ENCODE measurements around the gene IL3. TPM values are rescaled to one million over a fixed set of nuclear protein-coding genes. Genes with fewer than 3 reads are reported as not detected.

IL3 gene
- total RNA-seq, 2 donors from 2014 or later: 6.2 to 8.9 TPM

DNA sequence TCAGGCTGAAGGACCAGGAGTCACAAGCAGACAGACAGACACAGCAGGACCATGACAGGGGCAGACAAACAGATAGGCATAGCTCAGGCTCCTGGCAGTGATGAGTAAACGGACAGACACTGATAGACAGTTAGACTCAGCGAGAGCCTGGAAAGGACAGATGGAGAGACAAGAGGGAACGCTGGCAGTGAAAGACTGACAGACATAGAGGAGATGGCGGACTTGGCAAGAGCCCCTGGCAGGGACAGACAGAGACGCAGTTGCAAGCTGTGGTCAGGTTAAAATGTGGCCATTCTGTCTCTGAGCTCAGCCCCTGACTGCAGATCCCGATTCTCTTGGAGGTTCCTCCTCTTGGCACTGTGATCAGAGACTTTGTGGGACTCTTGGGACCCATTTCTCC is 26.7 kb downstream of the IL3 start:
- ATAC-seq (replicated peaks in 1 of 2) (no peak), DNase-seq (no peak)
- Mint-ChIP-seq H3K27me3 (ENCODE audit: low read depth) (peaks cover 11% of the 10 kb centered on the region), H3K4me3 (no peak overlapping the region), H3K4me1 (ENCODE audit: low read depth) (peaks cover 77% of the 10 kb centered on the region), H3K27ac (no peak overlapping the region), H3K9me3 (peaks cover 0 to 6% of the 10 kb centered on the region in 2 donors), H3K36me3 (ENCODE audit: insufficient read depth in 2 of 2) (no peaks in the 10 kb centered on the region)

GRCh38 chr5:132087661-132088060 is 27.2 kb downstream of the IL3 start:
- Mint-ChIP-seq H3K4me3 (no peak overlapping the region), H3K36me3 (ENCODE audit: insufficient read depth in 2 of 2) (no peaks in the 10 kb centered on the region), H3K27ac (no peak overlapping the region), H3K9me3 (peaks cover 0 to 6% of the 10 kb centered on the region in 2 donors), H3K27me3 (ENCODE audit: low read depth) (peaks cover 11% of the 10 kb centered on the region), H3K4me1 (ENCODE audit: low read depth) (peaks cover 72% of the 10 kb centered on the region)
- DNase-seq (no peak), ATAC-seq (replicated peaks in 1 of 2) (no peak)

DNA sequence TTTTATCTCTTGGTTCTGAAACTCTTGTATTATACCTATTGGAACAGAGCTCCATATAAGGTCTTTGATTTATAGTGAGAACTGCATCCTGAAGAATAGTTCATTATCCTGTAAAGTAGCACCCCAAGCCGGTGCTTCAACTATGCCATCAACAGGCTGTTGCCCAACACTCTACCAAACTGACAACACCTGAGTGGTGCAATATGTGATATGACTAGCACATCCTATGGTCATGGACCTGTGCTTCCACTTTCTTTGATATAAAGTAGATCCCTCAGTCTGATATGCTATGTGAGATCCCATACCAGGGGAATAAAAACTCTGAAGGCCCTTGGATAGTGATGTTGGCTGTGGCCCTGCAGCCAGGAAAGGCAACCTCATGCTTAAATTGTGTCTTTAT is 28.9 kb downstream of the IL3 start:
- Mint-ChIP-seq H3K4me3 (no peak overlapping the region), H3K36me3 (ENCODE audit: insufficient read depth in 2 of 2) (no peaks in the 10 kb centered on the region), H3K27me3 (ENCODE audit: low read depth) (peaks cover 20% of the 10 kb centered on the region), H3K4me1 (ENCODE audit: low read depth) (peaks cover 63% of the 10 kb centered on the region), H3K27ac (no peak overlapping the region), H3K9me3 (peaks cover 0 to 6% of the 10 kb centered on the region in 2 donors)
- peak; percentile 12 to 47 for ATAC-seq (replicated peaks in 1 of 2)
- DNase-seq: peak in 1 of 2 donors; percentile 1

DNA sequence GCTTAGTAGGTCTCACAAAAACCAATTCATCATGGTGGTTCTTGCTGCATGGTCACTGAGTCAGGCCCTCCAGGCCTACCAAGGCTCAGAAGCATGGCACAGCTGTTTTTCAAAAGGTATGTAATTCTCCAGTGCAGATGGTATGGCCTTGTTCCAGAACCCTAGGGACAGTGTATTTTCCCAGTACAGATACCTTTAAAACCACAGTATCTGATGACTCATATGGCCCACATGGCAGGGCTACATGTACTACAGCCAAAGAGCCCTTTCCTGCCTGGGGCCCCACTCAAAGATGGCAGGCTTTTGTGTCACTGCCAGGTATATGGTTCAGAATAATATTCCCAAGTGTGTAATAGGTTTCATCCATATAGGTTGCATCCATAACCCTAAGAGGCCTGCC is 29.7 kb downstream of the IL3 start:
- peaks cover 63% of the 10 kb centered on the region for H3K4me1 Mint-ChIP-seq (ENCODE audit: low read depth)
- H3K27me3 Mint-ChIP-seq (ENCODE audit: low read depth): peaks cover 17% of the 10 kb centered on the region
- peaks cover 0 to 6% of the 10 kb centered on the region in 2 donors for H3K9me3 Mint-ChIP-seq
- no peaks in the 10 kb centered on the region for H3K36me3 Mint-ChIP-seq (ENCODE audit: insufficient read depth in 2 of 2)
- ATAC-seq (replicated peaks in 1 of 2) (peak; percentile 69 to 75), DNase-seq (peak in 1 of 2 donors; percentile 6)
- no peak overlapping the region for H3K27ac Mint-ChIP-seq
- no peak overlapping the region for H3K4me3 Mint-ChIP-seq

GRCh38 chr5:132093271-132093670 is 32.8 kb downstream of the IL3 start:
- peaks cover 73% of the 10 kb centered on the region for H3K4me1 Mint-ChIP-seq (ENCODE audit: low read depth)
- no peak overlapping the region for H3K4me3 Mint-ChIP-seq

DNA sequence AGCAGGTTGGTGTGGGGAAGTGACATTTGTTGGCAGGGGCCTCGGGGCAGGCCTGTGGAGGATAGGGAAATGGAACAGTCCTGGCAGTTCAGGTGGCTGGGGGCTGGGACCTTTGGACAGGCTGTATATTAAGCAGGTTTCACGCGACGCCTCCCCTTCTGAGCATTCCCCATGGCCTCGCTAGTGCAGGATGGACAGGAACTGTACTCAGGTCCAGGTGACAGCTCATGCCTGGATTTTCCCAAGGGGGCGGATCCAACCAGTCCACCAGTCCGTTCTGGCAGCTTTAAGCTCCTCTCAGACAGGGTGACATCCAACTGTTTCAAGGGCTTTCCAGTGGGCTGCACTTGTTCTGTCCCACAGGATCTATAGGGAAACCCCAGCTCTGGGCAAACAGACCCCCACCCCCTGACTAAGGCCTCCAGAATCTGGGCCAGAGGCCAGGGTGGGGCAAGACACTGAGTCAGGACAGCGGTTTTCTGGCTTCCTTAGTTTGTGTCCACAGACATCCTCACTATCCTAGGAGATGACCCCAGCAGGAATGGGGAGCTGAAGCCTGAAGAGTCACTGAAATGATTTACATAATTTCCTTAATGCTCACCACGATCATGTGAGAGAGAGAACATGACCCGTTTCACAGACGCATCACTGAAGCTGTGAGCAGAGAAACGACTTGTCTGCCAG is 34.1 kb downstream of the IL3 start:
- no peaks in the 10 kb centered on the region for H3K36me3 Mint-ChIP-seq (ENCODE audit: insufficient read depth in 2 of 2)
- H3K9me3 Mint-ChIP-seq: peaks cover 0 to 6% of the 10 kb centered on the region in 2 donors
- no peak overlapping the region for H3K27ac Mint-ChIP-seq
- DNase-seq: no peak
- peaks cover 76% of the 10 kb centered on the region for H3K4me1 Mint-ChIP-seq (ENCODE audit: low read depth)
- H3K4me3 Mint-ChIP-seq: no peak overlapping the region
- ATAC-seq (replicated peaks in 1 of 2): no peak
- H3K27me3 Mint-ChIP-seq (ENCODE audit: low read depth): peaks cover 9% of the 10 kb centered on the region

More at GRCh38 chr5:132093271-132093670, 32.8 kb downstream of the IL3 start:
- DNase-seq (no peak), ATAC-seq (replicated peaks in 1 of 2) (no peak)
- Mint-ChIP-seq H3K27ac (no peak overlapping the region), H3K36me3 (ENCODE audit: insufficient read depth in 2 of 2) (no peaks in the 10 kb centered on the region), H3K9me3 (peaks cover 0 to 6% of the 10 kb centered on the region in 2 donors), H3K27me3 (ENCODE audit: low read depth) (peaks cover 9% of the 10 kb centered on the region)

GRCh38 chr5:132095077-132095410 is 34.6 kb downstream of the IL3 start:
- Mint-ChIP-seq H3K4me1 (ENCODE audit: low read depth) (peaks cover 76% of the 10 kb centered on the region), H3K27ac (no peak overlapping the region), H3K9me3 (peaks cover 0 to 6% of the 10 kb centered on the region in 2 donors), H3K36me3 (ENCODE audit: insufficient read depth in 2 of 2) (no peaks in the 10 kb centered on the region), H3K27me3 (ENCODE audit: low read depth) (peaks cover 9% of the 10 kb centered on the region), H3K4me3 (peak overlapping the region in 1 of 2 donors; percentile 42)
- ATAC-seq (replicated peaks in 1 of 2) (no peak), DNase-seq (no peak)

GRCh38 chr5:132095424-132095972 is 35.0 kb downstream of the IL3 start:
- peaks cover 76% of the 10 kb centered on the region for H3K4me1 Mint-ChIP-seq (ENCODE audit: low read depth)
- peaks cover 9% of the 10 kb centered on the region for H3K27me3 Mint-ChIP-seq (ENCODE audit: low read depth)
- no peaks in the 10 kb centered on the region for H3K36me3 Mint-ChIP-seq (ENCODE audit: insufficient read depth in 2 of 2)
- peaks cover 0 to 6% of the 10 kb centered on the region in 2 donors for H3K9me3 Mint-ChIP-seq
- H3K4me3 Mint-ChIP-seq: peak overlapping the region; percentile 25 to 42
- DNase-seq (no peak), ATAC-seq (replicated peaks in 1 of 2) (no peak)
- no peak overlapping the region for H3K27ac Mint-ChIP-seq

- Mint-ChIP-seq H3K4me3 (no peak overlapping the region), H3K27ac (no peak overlapping the region)
- no peak for ATAC-seq (replicated peaks in 1 of 2)
Measured at GRCh38 chr5:132096904-132097303, 36.4 kb downstream of the IL3 start.

GRCh38 chr5:132098151-132098594 is 37.7 kb downstream of the IL3 start:
- Mint-ChIP-seq H3K27me3 (ENCODE audit: low read depth) (peaks cover 9% of the 10 kb centered on the region), H3K27ac (peak overlapping the region; percentile 93), H3K9me3 (no peaks in the 10 kb centered on the region), H3K4me3 (peak overlapping the region; percentile 28 to 77), H3K36me3 (ENCODE audit: insufficient read depth in 2 of 2) (no peaks in the 10 kb centered on the region), H3K4me1 (ENCODE audit: low read depth) (peaks cover 95% of the 10 kb centered on the region)
- peak; percentile 51 to 53 for ATAC-seq (replicated peaks in 1 of 2)
- DNase-seq: peak; percentile 69 to 74

More at GRCh38 chr5:132096904-132097303, 36.4 kb downstream of the IL3 start:
- Mint-ChIP-seq H3K4me1 (ENCODE audit: low read depth) (peaks cover 83% of the 10 kb centered on the region), H3K36me3 (ENCODE audit: insufficient read depth in 2 of 2) (no peaks in the 10 kb centered on the region), H3K9me3 (peaks cover 0 to 3% of the 10 kb centered on the region in 2 donors), H3K27me3 (ENCODE audit: low read depth) (peaks cover 9% of the 10 kb centered on the region)
- DNase-seq: no peak

DNA sequence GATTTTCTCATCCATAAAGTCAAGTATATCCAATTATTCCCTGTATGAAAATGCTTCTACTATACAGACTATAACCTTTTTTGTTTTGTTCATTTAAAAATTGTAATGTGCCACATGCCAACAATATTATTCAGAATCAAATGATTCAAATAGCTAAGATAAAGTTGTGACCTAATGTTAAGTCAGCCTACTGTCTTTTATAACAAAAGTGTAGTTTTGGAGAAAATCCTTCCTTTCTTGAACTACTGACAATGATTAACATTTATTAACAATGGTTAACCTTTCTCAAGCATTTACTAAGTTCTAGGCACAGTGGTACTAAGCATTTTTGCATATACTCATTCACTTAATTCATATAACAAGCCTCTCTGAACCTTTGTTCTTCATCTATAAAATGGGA is 38.2 kb downstream of the IL3 start:
- Mint-ChIP-seq H3K27ac (peak overlapping the region; percentile 93), H3K36me3 (ENCODE audit: insufficient read depth in 2 of 2) (no peaks in the 10 kb centered on the region), H3K27me3 (ENCODE audit: low read depth) (peaks cover 7% of the 10 kb centered on the region), H3K4me3 (peak overlapping the region; percentile 76 to 77), H3K4me1 (ENCODE audit: low read depth) (peaks cover 100% of the 10 kb centered on the region), H3K9me3 (no peaks in the 10 kb centered on the region)
- DNase-seq (no peak), ATAC-seq (replicated peaks in 1 of 2) (no peak)

DNA sequence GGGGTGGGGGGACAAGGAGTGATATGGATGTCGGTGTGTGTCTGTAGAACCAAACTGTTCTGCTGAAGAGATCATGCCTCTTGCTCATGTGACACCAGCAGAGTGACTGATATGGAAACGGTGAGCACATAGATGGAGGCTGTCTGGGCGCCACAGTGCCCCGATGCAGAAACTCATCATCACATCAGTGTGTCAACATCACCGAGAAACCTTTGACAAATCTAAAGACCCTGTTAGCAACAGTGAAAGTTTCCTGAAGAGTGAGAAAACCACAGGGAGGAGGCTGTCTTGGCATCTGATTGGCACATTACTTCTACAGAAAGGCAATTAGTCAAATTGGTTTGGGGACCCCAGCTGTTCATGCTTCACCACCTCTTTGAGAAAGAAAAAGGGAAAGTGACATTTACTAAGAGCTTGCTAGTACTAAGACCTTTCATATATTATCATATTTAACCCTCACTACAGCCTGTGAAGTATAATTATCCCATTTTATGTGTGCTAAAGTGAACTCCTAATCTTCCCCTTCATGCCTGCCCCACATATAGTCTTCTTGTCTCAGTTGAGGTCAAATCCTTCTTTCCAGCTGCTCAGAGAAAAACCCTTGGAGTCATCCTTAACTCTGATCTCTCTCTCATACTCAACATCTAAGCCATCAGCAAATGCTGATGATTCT is 38.8 kb downstream of the IL3 start:
- Mint-ChIP-seq H3K4me1 (ENCODE audit: low read depth) (peaks cover 100% of the 10 kb centered on the region), H3K27ac (peak overlapping the region; percentile 93), H3K4me3 (peak overlapping the region; percentile 76 to 77), H3K9me3 (no peaks in the 10 kb centered on the region), H3K27me3 (ENCODE audit: low read depth) (peaks cover 1% of the 10 kb centered on the region), H3K36me3 (ENCODE audit: insufficient read depth in 2 of 2) (peaks cover 0 to under 1% of the 10 kb centered on the region in 2 donors)
- DNase-seq (peak; percentile 81 to 88), ATAC-seq (replicated peaks in 1 of 2) (peak; percentile 73 to 74)

DNA sequence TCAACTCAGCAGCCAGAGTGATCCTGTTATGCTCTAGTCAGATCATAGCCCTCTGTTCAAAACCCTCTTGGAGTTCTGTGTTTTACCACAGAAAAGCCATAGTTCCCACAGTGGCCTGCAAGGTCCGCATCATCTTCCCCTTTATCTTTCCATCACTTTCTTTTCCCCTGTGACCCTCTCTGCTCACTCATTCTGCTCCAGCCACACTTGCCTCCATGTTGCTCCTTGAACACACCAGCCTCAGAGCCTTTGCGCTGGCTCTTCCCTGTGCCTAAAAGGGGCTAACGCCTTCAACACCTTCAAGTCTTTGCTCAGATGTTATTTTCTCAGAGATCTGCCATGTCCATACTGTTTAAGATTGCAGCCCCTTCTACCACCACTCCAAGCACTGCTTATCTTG is 39.5 kb downstream of the IL3 start:
- H3K36me3 Mint-ChIP-seq (ENCODE audit: insufficient read depth in 2 of 2): peaks cover 0 to 1% of the 10 kb centered on the region in 2 donors
- peak overlapping the region; percentile 70 to 77 for H3K4me3 Mint-ChIP-seq
- no peak for ATAC-seq (replicated peaks in 1 of 2)
- peak overlapping the region; percentile 93 for H3K27ac Mint-ChIP-seq
- H3K9me3 Mint-ChIP-seq: no peaks in the 10 kb centered on the region
- peak in 1 of 2 donors; percentile 35 for DNase-seq
- no peaks in the 10 kb centered on the region for H3K27me3 Mint-ChIP-seq (ENCODE audit: low read depth)
- H3K4me1 Mint-ChIP-seq (ENCODE audit: low read depth): peaks cover 100% of the 10 kb centered on the region

All from activated T-cell treated with anti-CD3 and anti-CD28 coated beads, Interleukin-2, amount 50 U/mL, for 72 hours (primary cell).